SKM-1 (cell line): ENCODE data around the gene MKS1.

Experiments used
- DNase-seq: peaks from one replicate; lab custom pipeline; 2025; ENCODE audit not compliant: unreplicated experiment; lab: John Stamatoyannopoulos, UW

The MKS1 gene

DNA sequence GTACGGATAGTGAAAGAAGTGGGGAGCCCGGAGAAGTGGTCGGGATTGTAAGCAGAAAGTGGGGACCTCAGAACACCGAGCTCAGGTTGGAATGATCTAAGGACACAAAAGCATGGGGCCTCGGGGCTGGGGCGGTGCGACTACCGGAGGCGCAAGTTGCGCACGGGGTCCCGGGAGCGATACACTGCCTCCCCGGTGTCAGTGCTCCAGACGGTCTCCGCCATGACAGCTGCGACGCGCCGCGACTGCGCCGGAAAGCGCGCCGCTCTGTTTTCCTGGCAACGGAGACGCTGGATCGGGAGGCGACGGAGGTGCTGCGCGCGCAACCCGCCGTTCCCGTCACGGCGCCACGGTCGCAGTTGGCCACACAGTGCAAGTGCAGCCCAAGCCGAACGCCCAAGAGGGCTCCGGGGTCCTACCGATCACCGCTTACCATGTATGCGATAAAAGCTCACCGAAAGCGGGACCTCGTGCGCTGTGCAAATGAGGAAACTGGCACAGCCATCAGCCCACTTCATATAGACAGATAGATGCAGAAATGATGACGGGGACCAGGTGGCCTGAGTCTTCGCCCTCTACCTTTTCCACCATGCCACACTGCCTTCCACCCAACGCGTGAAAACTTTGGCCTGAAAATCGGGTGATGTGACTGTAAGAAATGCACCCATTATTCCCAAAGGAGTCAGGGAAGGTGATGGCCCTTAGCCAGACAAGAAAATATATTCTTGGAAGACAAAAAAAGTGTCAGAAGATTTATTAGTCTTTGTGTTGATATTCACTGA, at the start of gene MKS1:
MKS1 (minus strand) TSS at position 249 of the 782 bp plus-strand sequence; CDS start at position 224, 25 bp downstream.
- peak; percentile 86 for DNase-seq

DNA sequence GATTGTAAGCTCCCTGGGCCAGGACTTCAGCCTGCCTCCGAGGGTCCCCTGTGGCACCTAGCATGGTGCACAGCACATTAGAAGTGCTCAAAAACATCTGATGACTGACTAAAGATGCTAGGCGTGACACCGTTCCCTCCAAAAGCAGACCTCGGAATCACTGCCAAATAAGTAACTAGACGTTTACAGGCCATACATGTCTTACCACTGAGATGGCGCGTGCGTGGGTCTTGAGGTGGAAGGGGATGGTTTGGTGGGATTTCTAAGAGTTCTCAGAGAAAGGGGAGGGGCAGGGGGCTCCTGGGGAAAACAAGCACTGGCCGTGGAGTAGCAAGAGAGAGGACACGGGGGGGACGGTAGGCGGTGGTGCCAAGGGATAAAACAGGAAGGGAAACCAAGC, 49.3 kb upstream of the MKS1 start:
- no peak for DNase-seq

DNA sequence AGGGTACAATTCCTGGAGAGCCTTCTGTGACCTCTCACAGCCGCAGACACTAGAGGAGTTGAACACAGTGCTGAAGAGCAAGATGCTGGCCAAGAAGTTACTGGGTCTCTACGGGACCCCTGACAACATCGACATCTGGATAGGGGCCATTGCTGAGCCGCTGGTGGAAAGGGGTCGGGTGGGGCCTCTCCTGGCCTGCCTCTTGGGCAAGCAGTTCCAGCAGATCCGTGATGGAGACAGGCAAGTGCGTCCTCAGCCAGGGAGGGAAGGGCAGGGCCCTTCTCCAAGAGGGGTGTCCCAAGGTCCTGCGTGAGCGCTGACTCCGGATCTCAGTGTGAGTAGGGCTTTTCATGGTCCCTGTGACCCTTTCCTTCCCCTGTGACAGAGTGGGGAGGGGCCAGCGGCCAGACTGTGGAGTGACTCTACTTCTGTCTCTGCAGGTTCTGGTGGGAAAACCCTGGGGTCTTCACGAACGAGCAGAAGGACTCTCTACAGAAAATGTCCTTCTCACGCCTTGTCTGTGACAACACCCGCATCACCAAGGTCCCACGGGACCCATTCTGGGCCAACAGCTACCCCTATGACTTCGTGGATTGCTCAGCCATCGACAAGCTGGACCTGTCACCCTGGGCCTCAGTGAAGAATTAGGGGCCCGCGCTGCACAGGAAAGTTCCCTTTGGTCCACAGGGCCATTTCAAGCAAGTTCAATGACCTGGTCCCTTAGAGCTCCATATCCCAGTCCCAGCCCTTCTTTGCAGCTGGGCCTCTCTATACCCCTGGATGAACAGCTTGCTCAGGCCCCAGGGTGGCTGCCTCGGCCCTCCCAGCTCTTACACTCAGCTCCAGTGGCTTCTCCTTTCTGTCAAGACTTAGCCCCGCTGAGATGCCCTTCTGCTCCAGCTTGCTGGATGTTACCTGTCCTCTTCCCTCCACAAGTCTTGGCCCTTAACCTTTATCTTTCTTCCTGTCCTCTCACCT, 48.6 kb upstream of the MKS1 start:
- no peak for DNase-seq

DNA sequence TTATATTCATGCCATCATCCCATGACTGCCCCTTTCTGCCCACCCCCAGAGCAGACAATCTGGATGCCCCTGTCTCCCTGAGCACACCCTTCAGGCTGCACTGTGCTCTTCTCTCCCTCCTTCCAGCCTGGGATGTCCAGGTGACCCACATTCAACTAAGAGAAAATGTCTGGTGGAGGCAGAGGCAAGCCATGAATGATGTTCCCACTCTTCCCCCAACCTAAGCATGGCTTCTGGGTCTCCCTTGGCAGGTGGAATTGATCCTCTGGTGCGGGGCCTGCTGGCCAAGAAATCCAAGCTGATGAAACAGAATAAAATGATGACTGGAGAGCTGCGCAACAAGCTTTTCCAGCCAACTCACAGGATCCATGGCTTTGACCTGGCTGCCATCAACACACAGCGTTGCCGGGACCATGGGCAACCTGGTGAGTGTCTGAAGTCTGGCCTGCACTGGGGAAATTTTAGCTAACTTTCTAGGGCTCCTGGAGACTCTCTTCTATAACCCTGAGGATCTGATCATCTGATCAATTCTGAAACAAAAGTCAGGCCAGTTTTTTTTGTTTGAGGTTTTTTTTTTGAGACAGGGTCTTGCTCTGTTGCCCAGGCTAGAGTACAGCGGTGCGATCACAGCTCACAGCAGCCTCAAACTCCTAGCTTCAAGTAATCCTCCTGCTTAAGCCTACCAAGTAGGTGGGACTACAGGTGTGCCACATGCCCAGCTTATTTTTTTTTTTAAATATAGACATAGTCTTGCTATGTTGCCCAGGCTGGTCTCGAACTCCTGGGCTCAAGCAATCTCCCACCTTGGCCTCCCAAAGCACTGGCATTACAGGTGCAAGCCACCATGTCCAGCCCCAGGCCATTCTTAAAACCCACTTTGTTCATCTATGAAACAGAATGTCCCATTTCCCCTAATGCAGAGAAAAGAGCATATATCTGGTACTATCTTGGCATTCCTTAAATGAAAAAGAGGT, 47.1 kb upstream of the MKS1 start:
- no peak for DNase-seq

DNA sequence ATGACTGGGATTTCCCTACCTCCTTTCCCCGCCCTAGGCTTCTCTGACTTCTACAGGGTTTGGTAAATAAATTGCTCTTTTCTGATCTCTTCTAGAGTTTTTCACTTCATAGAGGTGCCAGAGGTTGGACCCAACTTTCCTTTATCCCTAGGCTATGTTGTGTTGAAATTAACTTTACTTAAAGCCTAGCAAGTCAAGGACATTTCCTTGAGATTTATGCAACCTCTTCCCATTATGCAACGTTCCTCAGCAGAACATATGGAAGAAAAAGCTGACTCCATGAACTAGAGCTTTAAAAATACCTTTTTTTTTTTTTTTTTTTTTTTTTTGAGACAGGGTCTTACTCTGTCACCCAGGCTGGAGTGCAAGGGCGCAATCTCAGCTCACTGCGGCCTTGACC, 46.2 kb upstream of the MKS1 start:
- no peak for DNase-seq

DNA sequence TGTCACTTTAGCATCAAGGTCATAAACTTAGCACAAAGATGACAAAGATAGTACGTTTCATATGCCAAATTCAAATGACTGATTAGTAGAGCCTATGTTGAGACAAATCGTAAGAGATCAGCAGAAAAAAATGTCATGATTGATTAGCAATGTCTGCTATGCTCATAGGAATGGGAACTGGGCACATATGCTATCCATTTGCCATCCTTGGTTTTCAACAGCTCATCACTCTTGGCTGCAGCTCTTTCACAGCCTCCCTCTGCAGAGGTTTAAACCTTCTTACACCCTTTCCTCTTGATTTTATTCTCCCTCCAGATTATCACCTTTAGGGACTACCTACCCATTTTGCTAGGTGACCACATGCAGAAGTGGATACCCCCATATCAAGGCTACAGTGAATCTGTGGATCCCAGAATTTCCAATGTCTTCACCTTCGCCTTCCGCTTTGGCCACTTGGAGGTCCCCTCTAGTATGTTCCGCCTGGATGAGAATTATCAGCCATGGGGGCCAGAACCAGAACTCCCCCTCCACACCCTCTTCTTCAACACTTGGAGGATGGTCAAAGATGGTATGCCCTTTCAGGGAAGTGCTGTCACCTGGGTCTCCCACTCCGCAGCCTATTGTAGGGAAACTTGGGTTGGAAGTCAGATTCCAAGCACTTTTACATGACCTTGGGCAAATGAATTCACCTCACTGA, 45.5 kb upstream of the MKS1 start:
- DNase-seq, result no peak

DNA sequence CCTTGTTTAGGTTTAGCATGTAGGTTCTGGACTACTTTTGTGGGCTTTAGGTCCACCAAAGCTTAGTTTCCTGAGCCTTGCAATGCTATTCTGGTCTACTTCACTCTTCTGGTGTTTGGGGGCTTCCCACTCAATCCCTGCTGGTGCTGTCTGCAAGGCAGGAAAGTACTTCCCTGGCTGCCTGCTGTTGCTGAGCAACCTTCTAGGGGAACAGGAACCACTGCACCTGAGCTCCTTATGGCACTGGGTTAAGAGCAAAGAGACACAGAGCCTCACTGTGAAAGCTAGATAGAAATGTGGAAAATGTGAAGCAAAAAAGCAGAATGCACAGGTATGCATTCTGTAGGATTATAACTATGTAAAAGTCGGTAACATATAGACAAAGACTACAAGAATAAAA, 44.7 kb upstream of the MKS1 start:
- DNase-seq, result no peak

DNA sequence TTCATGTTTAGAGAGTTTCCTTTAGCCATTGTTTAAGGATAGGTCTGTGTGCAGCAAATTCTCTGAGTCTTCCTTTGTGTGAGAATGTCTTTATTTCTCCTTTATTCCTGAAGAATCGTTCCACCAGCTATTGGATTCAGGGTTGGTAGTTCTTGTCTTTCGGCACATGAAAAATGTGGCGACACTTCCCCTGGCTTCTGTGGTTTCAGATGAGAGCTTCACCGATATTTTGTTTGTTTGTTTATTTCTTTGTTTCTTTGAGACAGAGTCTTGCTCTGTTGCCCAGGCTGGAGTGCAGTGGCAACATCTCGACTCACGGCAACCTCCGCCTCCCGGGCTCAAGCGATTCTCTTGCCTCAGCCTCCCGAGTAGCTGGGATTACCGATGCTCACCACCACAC, 43.1 kb upstream of the MKS1 start:
- DNase-seq, result no peak

DNA sequence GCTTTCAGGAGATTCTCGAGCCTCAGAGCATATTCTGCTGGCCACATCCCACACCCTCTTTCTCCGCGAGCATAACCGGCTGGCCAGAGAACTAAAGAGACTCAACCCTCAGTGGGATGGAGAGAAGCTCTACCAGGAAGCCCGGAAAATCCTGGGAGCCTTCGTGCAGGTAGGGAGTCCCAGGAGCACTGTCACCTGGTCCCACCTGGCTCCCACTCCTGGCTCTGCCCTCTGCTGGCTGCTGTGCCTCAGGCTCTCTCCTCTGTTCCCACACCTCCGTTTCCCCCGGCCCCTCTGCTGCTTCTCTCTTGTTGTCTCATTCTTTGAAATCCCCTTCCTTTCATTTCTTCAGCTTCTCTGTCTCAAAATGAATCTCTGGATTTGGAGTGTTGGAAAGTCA, 35.7 kb upstream of the MKS1 start:
- DNase-seq, result no peak

DNA sequence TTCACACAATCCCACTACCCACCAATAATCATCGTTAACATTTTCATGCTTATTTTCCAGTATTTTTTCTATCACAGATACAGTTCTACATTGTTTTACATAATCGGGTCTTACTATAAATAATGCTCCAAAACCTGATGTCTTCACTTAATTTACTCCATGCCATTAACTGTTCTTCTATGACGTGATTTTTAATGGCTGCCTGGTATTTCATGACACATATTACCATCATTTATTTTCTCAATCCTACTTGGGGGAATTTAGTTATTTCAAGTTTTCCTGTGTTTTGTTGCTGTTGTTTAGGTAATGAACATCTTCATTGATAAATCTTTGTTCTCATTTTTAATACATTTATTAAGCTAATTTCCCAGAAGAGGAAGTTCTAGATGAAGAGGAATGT, 34.0 kb upstream of the MKS1 start:
- no peak for DNase-seq

DNA sequence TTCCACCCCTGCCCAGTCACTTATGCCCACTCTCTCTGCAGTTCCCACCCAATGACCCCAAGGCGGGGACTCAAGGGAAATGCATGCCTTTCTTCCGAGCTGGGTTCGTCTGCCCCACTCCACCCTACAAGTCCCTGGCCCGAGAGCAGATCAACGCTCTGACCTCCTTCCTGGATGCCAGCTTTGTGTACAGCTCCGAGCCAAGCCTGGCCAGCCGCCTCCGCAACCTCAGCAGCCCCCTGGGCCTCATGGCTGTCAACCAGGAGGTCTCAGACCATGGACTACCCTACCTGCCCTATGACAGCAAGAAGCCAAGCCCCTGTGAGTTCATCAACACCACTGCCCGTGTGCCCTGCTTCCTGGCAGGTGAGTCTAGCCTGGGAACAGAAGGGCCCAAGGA, 33.1 kb upstream of the MKS1 start:
- no peak for DNase-seq

DNA sequence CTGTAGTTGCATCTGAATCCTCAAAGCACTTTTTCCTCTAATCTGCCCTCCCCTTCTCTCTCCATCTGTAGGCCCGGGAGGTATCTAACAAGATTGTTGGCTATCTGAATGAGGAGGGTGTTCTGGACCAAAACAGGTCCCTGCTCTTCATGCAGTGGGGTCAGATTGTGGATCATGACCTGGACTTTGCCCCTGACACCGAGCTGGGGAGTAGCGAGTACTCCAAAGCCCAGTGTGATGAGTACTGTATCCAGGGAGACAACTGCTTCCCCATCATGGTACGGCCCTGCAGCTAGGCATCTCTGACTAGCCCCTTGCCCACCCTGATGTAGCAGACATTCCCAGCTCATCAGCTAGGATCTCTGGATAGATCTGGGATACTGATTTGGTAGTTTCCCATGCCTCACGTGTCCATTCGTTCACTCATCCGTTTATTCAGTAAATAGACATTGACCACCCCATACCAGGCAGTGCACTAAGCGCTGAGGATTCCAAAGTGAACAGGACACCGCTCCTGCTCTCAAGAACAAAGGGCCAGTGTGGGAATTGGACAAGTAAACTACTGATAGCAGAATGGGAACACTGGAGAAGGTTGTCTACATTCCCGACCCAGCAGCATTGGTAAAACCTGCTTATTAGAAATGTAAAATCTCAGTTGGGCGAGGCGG, 31.4 kb upstream of the MKS1 start:
- DNase-seq, result no peak

DNA sequence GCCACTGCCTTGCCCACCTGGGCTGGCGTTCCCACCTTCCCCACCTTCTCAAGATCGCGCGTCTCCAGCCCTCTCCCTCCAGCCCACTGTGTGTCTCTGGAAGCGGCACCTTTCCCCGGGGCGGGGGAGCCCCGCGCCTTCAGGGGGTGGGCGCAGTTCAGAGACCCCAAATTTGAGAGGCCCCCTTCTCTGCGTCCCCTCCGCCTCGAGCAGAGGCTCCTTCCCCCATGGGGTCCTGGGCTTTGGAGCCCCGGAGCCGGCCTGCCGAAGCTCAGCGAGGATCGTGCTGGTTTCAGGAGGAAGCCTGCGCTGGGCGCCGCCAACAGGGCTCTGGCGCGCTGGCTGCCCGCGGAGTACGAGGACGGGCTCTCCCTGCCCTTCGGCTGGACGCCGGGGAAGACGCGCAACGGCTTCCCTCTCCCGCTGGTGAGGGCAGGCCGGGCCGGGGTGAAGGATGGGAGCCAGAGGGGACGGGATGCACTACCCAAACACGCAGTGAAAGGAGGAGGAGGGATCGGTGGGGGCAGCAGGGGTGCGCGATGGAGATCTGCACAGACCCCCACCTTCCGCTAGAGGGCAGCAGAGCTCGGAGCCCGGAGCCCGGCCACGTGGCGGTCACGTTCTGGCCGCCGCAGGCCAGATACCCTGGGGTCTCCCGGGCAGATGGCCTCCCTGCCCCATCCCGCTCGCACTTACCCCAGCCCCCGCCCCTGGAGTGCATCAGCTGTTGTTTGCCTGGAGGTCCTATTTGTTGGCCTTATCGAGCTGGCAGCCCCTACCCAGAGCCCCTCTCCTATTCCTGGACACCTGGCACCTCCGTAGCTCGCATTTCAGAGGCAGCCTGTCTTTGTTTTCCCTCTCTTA, 30.4 kb upstream of the MKS1 start:
- peak; percentile 36 for DNase-seq

DNA sequence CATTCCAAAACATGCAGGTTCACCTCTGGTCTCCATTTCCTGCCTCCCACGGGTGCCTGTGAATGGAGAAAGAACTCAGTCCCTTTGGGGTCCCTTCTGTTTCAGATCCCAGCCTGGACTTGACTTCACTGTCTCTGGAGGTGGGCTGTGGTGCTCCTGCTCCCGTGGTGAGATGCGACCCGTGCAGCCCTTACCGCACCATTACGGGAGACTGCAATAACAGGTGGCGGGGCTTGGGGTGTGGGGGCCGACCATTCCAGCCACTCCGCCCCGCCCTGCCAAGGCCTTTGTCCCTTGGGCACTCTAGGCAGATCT, 29.9 kb upstream of the MKS1 start:
- no peak for DNase-seq

DNA sequence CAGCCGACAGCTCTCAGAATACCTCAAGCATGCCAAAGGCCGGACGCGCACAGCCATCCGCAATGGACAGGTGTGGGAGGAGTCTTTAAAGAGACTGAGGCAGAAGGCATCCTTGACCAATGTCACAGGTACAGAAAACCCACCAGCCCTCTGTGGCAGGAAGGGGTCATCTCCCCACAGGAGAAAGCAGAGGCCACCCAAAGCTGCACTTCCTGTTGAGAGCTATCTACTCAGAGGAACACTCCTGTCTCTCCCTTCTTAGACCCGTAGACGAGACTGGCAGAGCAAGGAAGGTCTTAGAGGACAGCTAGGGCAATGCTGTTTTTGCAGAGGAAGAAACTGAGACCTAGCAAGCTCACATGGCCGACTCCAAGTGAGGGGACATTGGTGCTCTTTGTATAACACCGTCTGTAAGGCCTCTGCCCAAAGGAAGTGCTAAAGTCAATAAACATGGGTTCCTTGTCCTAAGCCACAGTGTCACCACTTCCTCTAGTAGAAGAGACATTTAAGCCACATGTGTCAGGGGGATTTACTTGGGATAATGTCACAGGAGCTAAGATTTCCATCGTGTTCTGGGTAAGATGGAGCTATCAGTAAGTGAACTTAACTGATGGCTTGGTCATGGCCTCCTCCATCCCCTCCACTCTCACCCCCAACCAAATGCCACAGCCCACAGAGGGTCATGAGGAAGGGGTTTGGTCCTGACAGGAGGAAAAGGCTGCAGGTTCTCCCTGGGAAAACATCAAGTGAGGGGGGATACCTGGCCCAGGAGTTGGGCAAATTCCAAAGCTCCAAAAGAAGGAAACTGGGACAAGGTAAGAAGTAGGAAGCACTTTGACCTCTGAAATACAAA, 28.7 kb upstream of the MKS1 start:
- no peak for DNase-seq

DNA sequence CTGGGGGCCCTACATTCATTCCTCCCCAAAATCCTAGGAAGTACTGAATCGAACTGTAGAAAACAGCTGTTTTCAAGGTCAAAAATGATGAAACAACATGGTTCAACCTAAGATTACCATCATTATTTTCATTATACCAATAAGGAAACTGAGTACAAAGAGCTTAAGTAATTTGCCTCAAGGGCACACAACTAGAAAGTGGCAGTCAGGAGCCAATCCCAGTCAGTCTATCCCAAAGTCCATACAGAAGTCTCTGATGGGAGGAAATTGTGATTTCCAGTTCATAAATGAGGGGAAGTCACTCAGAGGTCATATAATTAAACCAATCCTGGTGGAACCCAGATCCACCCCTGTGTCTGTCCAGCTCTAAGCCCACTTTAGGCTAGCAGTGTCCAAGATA, 27.7 kb upstream of the MKS1 start:
- DNase-seq, result no peak

DNA sequence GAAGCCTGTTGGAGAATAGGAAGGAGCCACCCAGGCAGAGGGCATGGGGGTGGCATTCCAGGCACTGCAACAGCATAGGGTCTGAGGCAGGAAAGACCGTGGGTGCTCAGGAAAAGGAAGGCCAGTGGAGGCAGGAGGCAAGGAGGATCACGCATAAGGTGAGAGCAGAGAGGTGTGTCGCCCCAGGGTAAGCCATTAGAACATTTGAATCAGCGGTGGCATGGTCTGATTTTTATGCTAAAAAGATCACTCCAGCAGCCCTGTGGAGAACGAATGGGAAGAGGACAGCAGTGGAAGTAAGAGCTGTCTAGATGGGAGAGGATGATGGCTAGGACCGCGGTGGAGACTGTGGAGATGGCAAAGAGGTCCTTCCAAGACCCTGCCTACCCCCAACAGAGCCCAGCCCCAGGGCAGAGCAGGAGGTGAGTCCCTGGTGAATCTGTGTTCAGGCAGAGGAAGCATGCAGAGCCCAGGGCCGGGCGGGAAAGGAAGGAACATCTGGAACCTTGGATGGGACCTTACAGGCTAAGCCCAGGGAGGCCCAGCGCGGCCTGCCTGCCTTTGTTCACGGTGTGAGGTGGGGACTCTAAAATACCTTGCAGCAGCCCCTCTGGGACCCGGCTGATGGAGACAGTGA, 27.2 kb upstream of the MKS1 start:
- no peak for DNase-seq
